Measurements from ENCODE around the gene ADCY5. TPM values are rescaled to one million over a fixed set of nuclear protein-coding genes. Genes with fewer than 3 reads are reported as not detected.

The ADCY5 gene
- total RNA-seq, 1 experiment from 2014 or later: 0.49 TPM

- ATAC-seq (no peak), DNase-seq (ENCODE audit: low read depth, low spot score) (no peak)
- no peak for TF ChIP-seq YY1 (IDR thresholded peaks at IDR 0.05; ENCODE audit: extremely low read depth, insufficient replicate concordance, low read depth, low read length)
- no peak for TF ChIP-seq POLR2A (IDR thresholded peaks at IDR 0.05; ENCODE audit: borderline replicate concordance, extremely low read depth, insufficient read depth, insufficient read length)
- TF ChIP-seq POLR2AphosphoS5 (IDR thresholded peaks at IDR 0.05; ENCODE audit: low read depth, low read length): no peak
- TF ChIP-seq SP1 (IDR thresholded peaks at IDR 0.05; ENCODE audit: low read depth): no peak
- no peak for TF ChIP-seq ZNF274 (IDR thresholded peaks at IDR 0.05; ENCODE audit: low read depth, low read length)
- no peak for TF ChIP-seq TCF7L2 (IDR thresholded peaks at IDR 0.05; ENCODE audit: borderline replicate concordance, extremely low read depth, insufficient read depth, insufficient read length)
- no peak for TF ChIP-seq RAD21 (IDR thresholded peaks at IDR 0.05; ENCODE audit: low read depth)
- TF ChIP-seq ZFX (IDR thresholded peaks at IDR 0.05): no peak
- no peak for TF ChIP-seq ATF3 (IDR thresholded peaks at IDR 0.05)
- no peak for TF ChIP-seq CEBPB (IDR thresholded peaks at IDR 0.05; ENCODE audit: low read depth)
- no peak for TF ChIP-seq SIN3A (IDR thresholded peaks at IDR 0.05; ENCODE audit: low read depth)
- no peak for TF ChIP-seq MAX (IDR thresholded peaks at IDR 0.05)
- no peak for TF ChIP-seq ELF1 (IDR thresholded peaks at IDR 0.05; ENCODE audit: borderline replicate concordance, low read depth)
- no peak for TF ChIP-seq CTCF (IDR thresholded peaks at IDR 0.05 in 2 of 3, conservative IDR thresholded peaks at IDR 0.05 in 1 of 3; ENCODE audit: borderline replicate concordance in 1 of 3, insufficient read depth in 1 of 3, low read depth in 2 of 3, low read length in 2 of 3)
- no peak for TF ChIP-seq EZH2phosphoT487 (IDR thresholded peaks at IDR 0.05; ENCODE audit: borderline replicate concordance)
- no peak for TF ChIP-seq EGR1 (IDR thresholded peaks at IDR 0.05; ENCODE audit: low read depth)
- TF ChIP-seq ZBTB33 (IDR thresholded peaks at IDR 0.05; ENCODE audit: extremely low read depth, insufficient replicate concordance, low read length): no peak
- no peak for TF ChIP-seq JUND (IDR thresholded peaks at IDR 0.05)
- no peak for TF ChIP-seq FOSL1 (IDR thresholded peaks at IDR 0.05; ENCODE audit: low read depth)
- Histone ChIP-seq H3K27ac (ENCODE audit: low read depth, low read length) (no peak overlapping the region), H3K4me1 (ENCODE audit: control insufficient read depth in 1 of 2, insufficient read depth in 2 of 2, low read length in 2 of 2) (no peaks in the 10 kb centered on the region), H2AFZ (ENCODE audit: low read depth, low read length, poor library complexity, severe bottlenecking) (no peak overlapping the region), H3K27me3 (ENCODE audit: insufficient read depth, low read length) (peaks cover 33% of the 10 kb centered on the region), H3K79me2 (ENCODE audit: insufficient read depth, low read length) (no peaks in the 10 kb centered on the region), H3K4me3 (replicated peaks in 1 of 2; ENCODE audit: low read depth in 1 of 2, low read length in 2 of 2) (no peak overlapping the region), H3K9ac (ENCODE audit: low read length) (no peak overlapping the region), H3K9me2 (ENCODE audit: insufficient read depth) (no peaks in the 10 kb centered on the region), H3K36me3 (ENCODE audit: control insufficient read depth in 1 of 2, insufficient read depth in 2 of 2, low read length in 2 of 2) (no peaks in the 10 kb centered on the region), H3K4me2 (ENCODE audit: low read length) (no peak overlapping the region), H4K20me1 (ENCODE audit: insufficient read depth) (no peaks in the 10 kb centered on the region), H3K9me3 (ENCODE audit: control insufficient read depth in 1 of 2, insufficient read depth in 1 of 2, low read depth in 1 of 2, low read length in 2 of 2) (no peaks in the 10 kb centered on the region)
- ChIA-PET POLR2A (no interaction called here), RAD21 (ENCODE audit: low non-redundant PET in 1 of 2, low total read pairs in 2 of 2, uncharacterized antibody in 2 of 2, unreplicated experiment in 2 of 2) (no interaction called here), CTCF (no interaction called here)
- intact Hi-C loops (cut with micrococcal nuclease): no loop called here
- BruUV-seq (replicated peaks): no TSS peak
Measured at GRCh38 chr3:123317716-123318115, 131.2 kb downstream of the ADCY5 start.
